ENCODE data around the gene RAD54L.

The RAD54L gene

DNA sequence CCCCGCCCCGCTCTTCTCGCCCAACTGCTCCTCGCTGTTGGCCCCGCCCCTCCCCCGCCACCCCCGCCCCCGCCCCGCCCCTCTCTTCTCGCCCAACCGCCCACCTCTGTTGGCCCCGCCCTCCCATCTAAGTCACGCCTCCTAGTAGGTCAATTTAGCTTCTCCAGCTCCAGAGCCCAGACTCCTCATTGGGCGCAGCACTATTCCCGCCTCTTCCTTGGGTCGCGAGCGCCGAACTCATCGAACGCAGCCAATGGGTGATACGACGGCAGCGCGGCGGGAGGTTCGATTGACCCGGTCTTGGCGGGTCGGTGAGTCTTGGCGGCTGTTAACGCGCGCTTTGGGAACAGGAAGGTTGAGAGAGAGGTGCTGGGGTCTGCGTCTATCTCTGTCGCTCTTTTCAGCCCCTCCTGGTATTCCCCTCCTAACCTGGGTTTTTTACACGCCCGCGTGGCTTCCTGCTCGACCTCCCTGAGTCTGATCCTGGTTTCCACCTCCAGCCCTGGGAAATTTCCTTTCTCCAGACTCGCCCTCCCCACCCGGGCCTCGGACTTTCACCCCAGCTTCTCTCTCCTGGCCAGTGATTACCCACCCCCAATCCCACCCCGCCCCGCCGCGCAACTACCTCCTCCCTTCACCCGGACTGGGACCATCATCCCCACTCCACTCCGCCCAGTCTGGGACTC lies at the start of gene RAD54L:
RAD54L (plus strand) TSS at position 328 of the 686 bp plus-strand sequence. CDS start 643 bp downstream, outside the sequence.
- peak; percentile 98 for DNase-seq (ENCODE audit: low spot score)
- in situ Hi-C loops (cut with MboI; ENCODE audit: low sequenced_read_pairs, unreplicated experiment), result no loop called here
- no peak for TF ChIP-seq CTCF (IDR thresholded peaks at IDR 0.05; ENCODE audit: borderline replicate concordance, control extremely low read depth, extremely low read depth, insufficient read depth, missing control alignments)

DNA sequence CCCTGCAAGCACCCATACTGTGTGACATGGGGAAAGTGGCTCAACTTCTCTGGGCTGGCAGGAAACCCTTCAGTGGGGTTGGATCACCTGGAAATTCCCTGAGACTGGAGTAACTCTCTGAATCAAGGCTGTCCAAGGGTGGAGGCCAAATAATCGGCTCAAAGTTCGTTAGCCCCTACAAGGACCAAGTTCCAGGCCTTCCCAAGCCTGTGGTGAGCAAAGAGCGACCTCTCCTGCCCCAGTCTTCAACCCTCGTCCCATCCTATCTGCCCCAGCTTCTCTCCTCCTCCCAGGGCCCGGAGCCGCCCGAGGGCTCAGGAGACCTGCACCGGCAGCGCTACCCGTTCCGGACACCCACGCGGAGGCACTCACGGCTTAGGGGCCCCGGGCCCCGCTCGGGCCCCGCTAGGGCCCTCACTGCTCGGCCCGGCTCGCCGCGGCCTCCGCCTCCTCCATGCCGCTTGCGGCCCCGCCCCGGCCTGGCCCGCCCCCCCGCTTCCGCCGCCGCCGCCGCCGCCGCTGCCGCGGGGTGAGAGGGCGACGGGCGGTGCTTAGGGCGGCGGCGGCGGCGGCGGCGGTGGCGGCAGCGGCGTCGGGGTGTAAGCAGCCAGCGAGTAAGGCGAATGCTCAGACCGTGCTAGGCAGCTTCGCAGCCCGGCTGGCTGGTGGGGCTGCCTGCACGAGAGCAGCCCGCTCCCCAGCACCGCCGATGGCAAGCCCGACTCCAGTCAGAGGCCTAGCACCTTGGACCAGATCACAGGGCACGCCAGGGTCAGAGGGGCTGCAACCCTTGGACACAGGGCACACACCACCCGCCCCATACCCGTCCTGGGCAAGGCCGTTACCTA lies 49.4 kb upstream of the RAD54L start, which contains the start of gene POMGNT1:
POMGNT1 (minus strand) TSS at position 471 of the 848 bp plus-strand sequence. CDS start 613 bp downstream, outside the sequence.
- DNase-seq (ENCODE audit: low spot score), result peak; percentile 97
- in situ Hi-C loops (cut with MboI; ENCODE audit: low sequenced_read_pairs, unreplicated experiment), result no loop called here
- no peak for TF ChIP-seq CTCF (IDR thresholded peaks at IDR 0.05; ENCODE audit: borderline replicate concordance, control extremely low read depth, extremely low read depth, insufficient read depth, missing control alignments)

GRCh38 chr1:46199233-46199749 lies 48.3 kb upstream of the RAD54L start:
- in situ Hi-C loops (cut with MboI; ENCODE audit: low sequenced_read_pairs, unreplicated experiment), result no loop called here
- DNase-seq (ENCODE audit: low spot score), result no peak
- no peak for TF ChIP-seq CTCF (IDR thresholded peaks at IDR 0.05; ENCODE audit: borderline replicate concordance, control extremely low read depth, extremely low read depth, insufficient read depth, missing control alignments)

- no peak for DNase-seq (ENCODE audit: low spot score)
- in situ Hi-C loops (cut with MboI; ENCODE audit: low sequenced_read_pairs, unreplicated experiment), result no loop called here
Measured at GRCh38 chr1:46203738-46204405, 43.7 kb upstream of the RAD54L start.

GRCh38 chr1:46204406-46204742 lies 43.2 kb upstream of the RAD54L start:
- DNase-seq (ENCODE audit: low spot score), result no peak
- in situ Hi-C loops (cut with MboI; ENCODE audit: low sequenced_read_pairs, unreplicated experiment), result no loop called here
- no peak for TF ChIP-seq CTCF (IDR thresholded peaks at IDR 0.05; ENCODE audit: borderline replicate concordance, control extremely low read depth, extremely low read depth, insufficient read depth, missing control alignments)

More at GRCh38 chr1:46203738-46204405, 43.7 kb upstream of the RAD54L start:
- no peak for TF ChIP-seq CTCF (IDR thresholded peaks at IDR 0.05; ENCODE audit: borderline replicate concordance, control extremely low read depth, extremely low read depth, insufficient read depth, missing control alignments)

GRCh38 chr1:46205141-46205540 lies 42.4 kb upstream of the RAD54L start:
- no peak for DNase-seq (ENCODE audit: low spot score)
- in situ Hi-C loops (cut with MboI; ENCODE audit: low sequenced_read_pairs, unreplicated experiment), result no loop called here
- TF ChIP-seq CTCF (IDR thresholded peaks at IDR 0.05; ENCODE audit: borderline replicate concordance, control extremely low read depth, extremely low read depth, insufficient read depth, missing control alignments), result no peak
